A549 (cell line): ENCODE results near the gene NUP88. TPM values are rescaled to one million over a fixed set of nuclear protein-coding genes. Genes with fewer than 3 reads are reported as not detected.

Source experiments
- ATAC-seq, 2 experiments: fragments of 200-7000 bp in 1 of 2; fragments of >200 bp in 1 of 2; cut with Nextera tagmentation in 1 of 2; cut with Tn5 transposase in 1 of 2; 3 replicates each; pipeline versions ENCODE4 v1.8.0 to v1.9.1; 2018 to 2020; ENCODE audit warnings: mild to moderate bottlenecking in 1 of 2, moderate library complexity in 1 of 2
- CTCF ChIA-PET: fragments of 300-600 bp; sonication (Branson Sonifier 250); formaldehyde crosslinking; extraction: SDS; loops from one replicate; lab custom pipeline; 2021; ENCODE audit warnings: antibody characterized with exemption, inconsistent platforms; lab: Yijun Ruan, JAX
- POLR2A ChIA-PET: fragments of 350-600 bp; formaldehyde crosslinking; extraction: SDS; loops from one replicate; lab custom pipeline; 2021; ENCODE audit warnings: antibody characterized with exemption, inconsistent platforms; lab: Yijun Ruan, JAX
- DNase-seq, 2 experiments: peaks; one replicate each; pipeline versions ENCODE4 v3.0.0 to v3.0.0-alpha.2; 2011 to 2016; ENCODE audit warnings: low read depth in 1 of 2, low spot score in 1 of 2
- FAIRE-seq: peaks from 2 replicates; lab custom pipeline; 2011; peaks lifted over from hg19 to GRCh38; lab: Jason Lieb, UNC
- H3K27ac ChIP-seq, 2 experiments: fragments of >200 bp; sonication (Bioruptor Twin); formaldehyde crosslinking; 3 replicates each; pipeline ENCODE4 v1.5.1; 2016 to 2017
- H3K4me1 ChIP-seq: fragments of >200 bp; sonication (Bioruptor Twin); formaldehyde crosslinking; 3 replicates; pipeline ENCODE4 v1.6.1; 2016
- H3K4me2 ChIP-seq: fragments of >200 bp; sonication (Bioruptor Twin); formaldehyde crosslinking; 3 replicates; pipeline ENCODE4 v1.6.1; 2016
- H3K4me3 ChIP-seq: fragments of >200 bp; sonication (Bioruptor Twin); formaldehyde crosslinking; 3 replicates; pipeline ENCODE4 v1.5.1; 2016
- H3K9me3 ChIP-seq: fragments of >200 bp; sonication (Bioruptor Twin); formaldehyde crosslinking; 3 replicates; pipeline ENCODE4 v1.6.1; 2016
- CBX2 ChIP-seq: fragments of 200-600 bp; sonication (generic); IDR thresholded peaks from 2 replicates; pipeline ENCODE4 v1.6.1; 2016; ENCODE audit warnings: low read depth, mild to moderate bottlenecking, borderline replicate concordance
- CBX8 ChIP-seq: fragments of 200-600 bp; sonication (generic); IDR thresholded peaks from 2 replicates; pipeline ENCODE4 v1.6.1; 2016
- CEBPB ChIP-seq, 2 experiments: fragments of >200 bp in 1 of 2; sonication (Bioruptor Twin) in 1 of 2; formaldehyde crosslinking in 1 of 2; IDR thresholded peaks; 2 replicates each; pipeline ENCODE4 v1.6.1; 2012 to 2016
- CHD2 ChIP-seq: fragments of 150-350 bp; IDR thresholded peaks from 2 replicates; pipeline ENCODE4 v1.6.1; 2014; ENCODE audit warnings: low read length; ENCODE audit not compliant: partially characterized antibody
- EHF ChIP-seq: fragments of 250-450 bp; sonication (Bioruptor Pico); IDR thresholded peaks from 2 replicates; pipeline ENCODE4 v1.5.0; 2020; ENCODE audit warnings: mild to moderate bottlenecking
- EP300 ChIP-seq, 2 experiments: fragments of >200 bp; sonication (Bioruptor Twin); formaldehyde crosslinking; IDR thresholded peaks; 2 replicates in 1 of 2; 3 replicates in 1 of 2; pipeline ENCODE4 v1.6.1; 2016 to 2017
- FOSL2 ChIP-seq, 2 experiments: fragments of 450-650 bp in 1 of 2; fragments of >200 bp in 1 of 2; sonication (Bioruptor Twin) in 1 of 2; formaldehyde crosslinking; IDR thresholded peaks; 2 replicates each; pipeline versions ENCODE4 v1.5.0 to v1.6.1; 2016 to 2020; ENCODE audit warnings: mild to moderate bottlenecking in 1 of 2, moderate library complexity in 1 of 2
- GATA3 ChIP-seq: IDR thresholded peaks from 2 replicates; pipeline ENCODE4 v1.6.1; 2012; ENCODE audit warnings: borderline replicate concordance
- HEYL ChIP-seq: fragments of 250-450 bp; sonication (Bioruptor Pico); IDR thresholded peaks from 2 replicates; pipeline ENCODE4 v1.8.0; 2021; ENCODE audit warnings: mild to moderate bottlenecking, moderate library complexity
- HOXB5 ChIP-seq: fragments of 250-450 bp; sonication (Bioruptor Pico); IDR thresholded peaks from 2 replicates; pipeline ENCODE4 v1.5.0; 2020; ENCODE audit warnings: mild to moderate bottlenecking, moderate library complexity
- JUNB ChIP-seq: fragments of >200 bp; sonication (Bioruptor Twin); formaldehyde crosslinking; IDR thresholded peaks from 2 replicates; pipeline ENCODE4 v1.6.1; 2016
- MAZ ChIP-seq: fragments of 150-350 bp; IDR thresholded peaks from 2 replicates; pipeline ENCODE4 v1.6.1; 2014; ENCODE audit warnings: antibody characterized with exemption, low read depth, low read length, borderline replicate concordance
- MYC ChIP-seq: IDR thresholded peaks from 2 replicates; pipeline ENCODE4 v1.6.1; 2012; ENCODE audit warnings: mild to moderate bottlenecking, inconsistent platforms, low read length, improper control_type of control experiment, borderline replicate concordance
- PHF8 ChIP-seq: fragments of 200-600 bp; sonication (generic); IDR thresholded peaks from 2 replicates; pipeline ENCODE4 v1.6.1; 2016; ENCODE audit warnings: low read depth, mild to moderate bottlenecking, antibody characterized with exemption, moderate library complexity, borderline replicate concordance
- RAD21 ChIP-seq, 2 experiments: fragments of >200 bp in 1 of 2; sonication (Bioruptor Twin) in 1 of 2; formaldehyde crosslinking in 1 of 2; IDR thresholded peaks in 1 of 2; conservative IDR thresholded peaks in 1 of 2; 2 replicates in 1 of 2; 3 replicates in 1 of 2; pipeline ENCODE4 v1.6.1; 2012 to 2018; ENCODE audit warnings: inconsistent platforms in 1 of 2
- RARB ChIP-seq: fragments of 250-450 bp; sonication (Bioruptor Pico); IDR thresholded peaks from 2 replicates; pipeline ENCODE4 v1.8.0; 2021; ENCODE audit warnings: mild to moderate bottlenecking, moderate library complexity
- SREBF2 ChIP-seq: fragments of 450-650 bp; IDR thresholded peaks from 2 replicates; pipeline ENCODE4 v1.6.1; 2014; ENCODE audit warnings: mild to moderate bottlenecking, moderate library complexity
- TP53 ChIP-seq: fragments of 250-450 bp; sonication (Bioruptor Pico); IDR thresholded peaks from 2 replicates; pipeline ENCODE4 v1.5.0; 2021; ENCODE audit warnings: mild to moderate bottlenecking, moderate library complexity
- ZC3H11A ChIP-seq: fragments of 450-650 bp; IDR thresholded peaks from 2 replicates; pipeline ENCODE4 v1.6.1; 2014; ENCODE audit warnings: antibody characterized with exemption, mild to moderate bottlenecking
- ZFP36 ChIP-seq: fragments of 450-650 bp; IDR thresholded peaks from 2 replicates; pipeline ENCODE4 v1.6.1; 2014; ENCODE audit warnings: borderline replicate concordance; ENCODE audit not compliant: partially characterized antibody
- ZNF302 ChIP-seq: fragments of 250-450 bp; sonication (Bioruptor Pico); IDR thresholded peaks from 2 replicates; pipeline ENCODE4 v1.9.0; 2021; ENCODE audit warnings: inconsistent platforms, mild to moderate bottlenecking, moderate library complexity
- WGBS: methylation state at CpG from one replicate; pipeline ENCODE4 v1.1.6; 2017; ENCODE audit errors: missing lambda C conversion rate; 5-methylcytosine and 5-hydroxymethylcytosine counted together
- polyA plus RNA-seq, 4 experiments: library from polyadenylated mRNA; depleted of rRNA in 3 of 4; stranded (reverse); fragments of >200 nt; fragmentation: RNase III in 1 of 4; extraction: RNeasy Plus Mini Kit Qiagen cat#74134 plus additional on column Dnase treatment in 1 of 4; gene quantifications; 2 replicates in 3 of 4; 3 replicates in 1 of 4; pipeline ENCODE4 v1.2.3, GENCODE V29; 2011 to 2017
- TF ChIP-seq, protein P1 (sequence below): fragments of >200 bp; sonication (Bioruptor Twin); formaldehyde crosslinking; IDR thresholded peaks from 3 replicates; pipeline ENCODE4 v1.6.1; 2016
- TF ChIP-seq, protein P2 (sequence below): fragments of >200 bp; sonication (Bioruptor Twin); formaldehyde crosslinking; IDR thresholded peaks from 2 replicates; pipeline ENCODE4 v1.6.1; 2016
- TF ChIP-seq, protein P3 (sequence below): IDR thresholded peaks from 2 replicates; pipeline ENCODE4 v1.6.1; 2012

Gene NUP88
- polyA plus RNA-seq, 2 of the 4 experiments (the other 2 are of a cell fraction) = 121 to 180 TPM

DNA sequence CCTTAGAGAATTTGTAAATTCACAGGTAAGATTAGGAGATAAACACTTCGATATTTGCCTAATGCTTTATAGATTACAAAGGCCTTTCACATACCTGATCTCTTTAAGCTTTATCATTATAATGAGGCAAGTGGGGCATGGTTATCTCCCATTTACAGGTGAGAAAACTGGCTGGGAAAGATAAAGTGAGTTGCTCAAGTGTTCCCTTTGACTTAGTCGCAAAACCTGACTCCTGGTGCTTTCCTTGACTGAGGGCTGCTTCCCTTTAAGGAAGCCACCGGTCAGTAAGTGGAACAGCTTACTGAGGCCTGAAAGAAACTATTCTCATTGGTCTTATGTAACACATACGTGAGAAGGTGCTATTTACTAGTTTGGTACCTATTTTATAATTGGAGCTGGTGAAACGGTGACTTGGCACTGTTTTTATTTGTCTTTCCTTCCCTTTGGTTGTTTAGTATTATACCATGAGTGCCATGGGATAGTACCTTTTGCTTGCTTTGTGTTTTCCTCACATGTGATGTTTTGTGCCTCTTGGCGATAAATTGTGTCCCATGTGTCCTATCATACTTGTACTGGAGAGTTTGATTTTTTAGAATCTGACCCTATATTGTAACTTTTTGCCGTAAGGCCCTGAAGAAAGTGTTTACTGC is 57.2 kb downstream of the NUP88 start:
- CTCF ChIA-PET = interaction anchor here (1.0 to 1.5 kb wide), 3 partner anchors 16 to 77 kb away, joined by 3 to 4 read pairs (median 3); partner anchors contain the start of gene C1QBP
- POLR2A ChIA-PET = no interaction called here
- H3K4me3 ChIP-seq = no peak overlapping the region
- H3K27ac ChIP-seq = no peak overlapping the region
- H3K4me1 ChIP-seq = no peaks in the 10 kb centered on the region
- no peak for ATAC-seq
- no peak overlapping the region for H3K4me2 ChIP-seq
- TF ChIP-seq, protein P1, sequence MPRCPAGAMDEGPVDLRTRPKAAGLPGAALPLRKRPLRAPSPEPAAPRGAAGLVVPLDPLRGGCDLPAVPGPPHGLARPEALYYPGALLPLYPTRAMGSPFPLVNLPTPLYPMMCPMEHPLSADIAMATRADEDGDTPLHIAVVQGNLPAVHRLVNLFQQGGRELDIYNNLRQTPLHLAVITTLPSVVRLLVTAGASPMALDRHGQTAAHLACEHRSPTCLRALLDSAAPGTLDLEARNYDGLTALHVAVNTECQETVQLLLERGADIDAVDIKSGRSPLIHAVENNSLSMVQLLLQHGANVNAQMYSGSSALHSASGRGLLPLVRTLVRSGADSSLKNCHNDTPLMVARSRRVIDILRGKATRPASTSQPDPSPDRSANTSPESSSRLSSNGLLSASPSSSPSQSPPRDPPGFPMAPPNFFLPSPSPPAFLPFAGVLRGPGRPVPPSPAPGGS = no peak
- FAIRE-seq = no peak
- DNase-seq = no peak
- WGBS = 83% methylated on average over 7 of the region's 7 CpGs
- no peaks in the 10 kb centered on the region for H3K9me3 ChIP-seq

GRCh38 chr17:5361426-5361825 is 58.0 kb downstream of the NUP88 start:
- ChIA-PET POLR2A (no interaction called here), CTCF (interaction anchor here (0.6 to 1.2 kb wide), 3 partner anchors 31 to 80 kb away, joined by 3 to 4 read pairs (median 3); partner anchors contain the start of gene C1QBP)
- Histone ChIP-seq H3K4me2 (no peak overlapping the region), H3K4me3 (no peak overlapping the region), H3K9me3 (no peaks in the 10 kb centered on the region), H3K4me1 (no peaks in the 10 kb centered on the region), H3K27ac (no peak overlapping the region)
- 93% methylated on average over 9 of the region's 9 CpGs for WGBS
- ATAC-seq (no peak), DNase-seq (no peak), FAIRE-seq (no peak)
- TF ChIP-seq MYC = no peak
- no peak for TF ChIP-seq MAZ
- TF ChIP-seq EP300 (IDR thresholded peaks at IDR 0.05) = no peak
- no peak for TF ChIP-seq FOSL2 (IDR thresholded peaks at IDR 0.05)
- TF ChIP-seq FOSL2 (CRISPR knock-in tag; IDR thresholded peaks at IDR 0.05) = no peak
- TF ChIP-seq PHF8 = no peak
- no peak for TF ChIP-seq GATA3
- TF ChIP-seq, protein P2, sequence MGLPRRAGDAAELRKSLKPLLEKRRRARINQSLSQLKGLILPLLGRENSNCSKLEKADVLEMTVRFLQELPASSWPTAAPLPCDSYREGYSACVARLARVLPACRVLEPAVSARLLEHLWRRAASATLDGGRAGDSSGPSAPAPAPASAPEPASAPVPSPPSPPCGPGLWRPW = no peak
- TF ChIP-seq HOXB5 (CRISPR knock-in tag) = no peak
- no peak for TF ChIP-seq ZC3H11A
- TF ChIP-seq SREBF2 = no peak
- no peak for TF ChIP-seq CBX8
- TF ChIP-seq RAD21 (conservative IDR thresholded peaks at IDR 0.05 in 1 of 2, IDR thresholded peaks at IDR 0.05 in 1 of 2) = no peak
- TF ChIP-seq JUNB = no peak
- TF ChIP-seq HEYL (CRISPR knock-in tag) = no peak
- TF ChIP-seq ZNF302 (CRISPR knock-in tag) = no peak
- TF ChIP-seq EHF (CRISPR knock-in tag) = no peak
- no peak for TF ChIP-seq TP53 (CRISPR knock-in tag)
- no peak for TF ChIP-seq CHD2

DNA sequence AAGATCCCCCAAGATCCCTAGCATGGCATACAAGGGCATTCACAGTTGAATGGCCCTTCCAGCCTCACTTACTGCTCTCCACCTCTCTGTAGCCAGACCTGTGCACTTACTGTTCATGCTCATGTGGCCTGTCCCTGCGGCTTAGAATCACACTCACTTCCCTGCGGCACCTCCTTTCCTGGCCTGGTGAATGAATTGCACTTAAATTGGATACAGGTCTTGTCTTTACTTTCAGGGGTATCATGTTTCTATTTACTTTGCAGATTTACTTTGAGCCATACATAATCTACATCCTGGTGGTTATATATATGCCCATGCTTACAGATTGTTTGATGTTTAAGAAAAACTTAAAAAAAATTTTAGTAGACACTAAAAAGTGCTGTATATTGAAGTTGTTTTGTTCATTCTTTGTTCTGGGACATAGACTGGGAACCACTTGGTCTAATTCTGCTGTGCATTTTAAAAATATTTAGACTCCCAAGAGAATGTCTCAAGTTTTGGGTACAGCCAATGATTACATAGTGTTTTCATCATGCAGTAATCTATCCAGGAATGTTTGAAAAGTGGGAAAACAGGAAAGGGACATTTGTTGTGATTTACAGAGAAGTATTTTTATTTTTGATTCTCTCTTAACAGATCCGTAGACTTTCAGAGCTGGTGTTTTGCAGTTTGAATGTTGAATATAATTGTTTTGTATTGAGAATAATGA is 63.9 kb downstream of the NUP88 start:
- Histone ChIP-seq H3K4me1 (no peaks in the 10 kb centered on the region), H3K27ac (no peak overlapping the region)
- no peak for TF ChIP-seq RAD21 (conservative IDR thresholded peaks at IDR 0.05 in 1 of 2, IDR thresholded peaks at IDR 0.05 in 1 of 2)
- TF ChIP-seq CEBPB (IDR thresholded peaks at IDR 0.05) = no peak
- no peak for TF ChIP-seq SREBF2
- TF ChIP-seq, protein P3, sequence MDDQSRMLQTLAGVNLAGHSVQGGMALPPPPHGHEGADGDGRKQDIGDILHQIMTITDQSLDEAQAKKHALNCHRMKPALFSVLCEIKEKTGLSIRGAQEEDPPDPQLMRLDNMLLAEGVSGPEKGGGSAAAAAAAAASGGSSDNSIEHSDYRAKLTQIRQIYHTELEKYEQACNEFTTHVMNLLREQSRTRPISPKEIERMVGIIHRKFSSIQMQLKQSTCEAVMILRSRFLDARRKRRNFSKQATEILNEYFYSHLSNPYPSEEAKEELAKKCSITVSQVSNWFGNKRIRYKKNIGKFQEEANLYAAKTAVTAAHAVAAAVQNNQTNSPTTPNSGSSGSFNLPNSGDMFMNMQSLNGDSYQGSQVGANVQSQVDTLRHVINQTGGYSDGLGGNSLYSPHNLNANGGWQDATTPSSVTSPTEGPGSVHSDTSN = no peak
- no peak for TF ChIP-seq RARB
- no peak for TF ChIP-seq CBX2
- no peak for TF ChIP-seq ZFP36
- TF ChIP-seq EHF (CRISPR knock-in tag) = no peak
- TF ChIP-seq ZC3H11A = no peak
- TF ChIP-seq, all 56 proteins: peak for 0
- Histone ChIP-seq H3K4me2 (no peak overlapping the region), H3K4me3 (no peak overlapping the region), H3K9me3 (no peaks in the 10 kb centered on the region)
- ATAC-seq (no peak), FAIRE-seq (no peak), DNase-seq (no peak)
- 88% methylated on average over 3 of the region's 3 CpGs for WGBS
- POLR2A ChIA-PET = no interaction called here
- CTCF ChIA-PET = no interaction called here
